ENCODE data around the gene ABCC9. TPM values are rescaled to one million over a fixed set of nuclear protein-coding genes. Genes with fewer than 3 reads are reported as not detected.

ABCC9 gene
- total RNA-seq, 1 experiment from 2014 or later, result not detected

DNA sequence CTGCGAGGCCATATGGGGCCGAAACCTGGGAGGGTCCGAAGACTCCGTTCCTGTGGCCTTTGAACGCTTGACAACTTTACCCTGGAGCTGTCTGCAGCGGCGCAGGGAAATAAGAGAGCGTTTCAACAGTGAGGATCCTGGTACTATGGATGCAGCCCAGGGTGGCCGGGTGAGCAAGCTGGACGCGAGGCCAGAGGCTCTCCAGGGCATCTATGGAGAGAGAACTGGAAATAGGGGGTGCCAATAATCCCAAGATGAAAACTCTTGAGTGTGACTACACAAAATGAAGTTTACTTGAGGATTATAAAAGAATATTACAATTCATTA is 1.1 kb upstream of the ABCC9 start:
- H4K91ac ChIP-seq (ENCODE audit: insufficient read length, low read depth, low read length), result no peak overlapping the region
- peak overlapping the region; percentile 95 for H3K4me2 ChIP-seq (ENCODE audit: insufficient read depth, insufficient read length, low read length)
- no peaks in the 10 kb centered on the region for H3K79me1 ChIP-seq (ENCODE audit: insufficient read depth, low read depth, low read length, poor library complexity, severe bottlenecking)
- no peaks in the 10 kb centered on the region for H3K79me2 ChIP-seq (ENCODE audit: insufficient read depth, low read length)
- Mint-ChIP-seq H3K9me3 (no peaks in the 10 kb centered on the region; a peak in 2 of 5 replicates), H3K4me3 (peak overlapping the region; percentile 56 to 88), H3K4me1 (peaks cover 14 to 17% of the 10 kb centered on the region in 2 experiments), H3K36me3 (ENCODE audit: insufficient read depth in 1 of 3, low read depth in 3 of 3) (no peaks in the 10 kb centered on the region; a peak in 1 of 7 replicates), H3K27me3 (ENCODE audit: low read depth) (peaks cover 79% of the 10 kb centered on the region), H3K27ac (no peak overlapping the region)
- H2BK15ac ChIP-seq (ENCODE audit: low read depth, low read length), result no peak overlapping the region
- no peak for DNase-seq
- H2AFZ ChIP-seq (ENCODE audit: low read length), result no peak overlapping the region
- H3K14ac ChIP-seq (ENCODE audit: insufficient read depth, low read length), result 0 out of 2 replicates have a peak overlapping the region, but pooled peaks have one; percentile 78
- H3K23ac ChIP-seq (ENCODE audit: insufficient read length, low read depth, low read length), result no peak overlapping the region
- TF ChIP-seq, protein P1, sequence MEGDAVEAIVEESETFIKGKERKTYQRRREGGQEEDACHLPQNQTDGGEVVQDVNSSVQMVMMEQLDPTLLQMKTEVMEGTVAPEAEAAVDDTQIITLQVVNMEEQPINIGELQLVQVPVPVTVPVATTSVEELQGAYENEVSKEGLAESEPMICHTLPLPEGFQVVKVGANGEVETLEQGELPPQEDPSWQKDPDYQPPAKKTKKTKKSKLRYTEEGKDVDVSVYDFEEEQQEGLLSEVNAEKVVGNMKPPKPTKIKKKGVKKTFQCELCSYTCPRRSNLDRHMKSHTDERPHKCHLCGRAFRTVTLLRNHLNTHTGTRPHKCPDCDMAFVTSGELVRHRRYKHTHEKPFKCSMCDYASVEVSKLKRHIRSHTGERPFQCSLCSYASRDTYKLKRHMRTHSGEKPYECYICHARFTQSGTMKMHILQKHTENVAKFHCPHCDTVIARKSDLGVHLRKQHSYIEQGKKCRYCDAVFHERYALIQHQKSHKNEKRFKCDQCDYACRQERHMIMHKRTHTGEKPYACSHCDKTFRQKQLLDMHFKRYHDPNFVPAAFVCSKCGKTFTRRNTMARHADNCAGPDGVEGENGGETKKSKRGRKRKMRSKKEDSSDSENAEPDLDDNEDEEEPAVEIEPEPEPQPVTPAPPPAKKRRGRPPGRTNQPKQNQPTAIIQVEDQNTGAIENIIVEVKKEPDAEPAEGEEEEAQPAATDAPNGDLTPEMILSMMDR (conservative IDR thresholded peaks at IDR 0.05), result no peak
- WGBS (ENCODE audit: extremely low coverage, insufficient read length, low lambda C conversion rate), result no CpG with 5 or more reads among the region's 11 CpGs
- H3K27me3 ChIP-seq (ENCODE audit: insufficient read depth, low read length), result peaks cover 12% of the 10 kb centered on the region; the same call in 1 of the 2 replicates
- H2BK120ac ChIP-seq (ENCODE audit: low read depth, low read length, poor library complexity, severe bottlenecking), result no peak overlapping the region
- no peak overlapping the region for H3K56ac ChIP-seq (ENCODE audit: insufficient read length, low read depth, low read length)
- no peak overlapping the region for H2BK5ac ChIP-seq (ENCODE audit: insufficient read length, low read length)
- no peak overlapping the region for H3K4ac ChIP-seq (ENCODE audit: low read depth, low read length)
- no peak overlapping the region for H2BK20ac ChIP-seq (ENCODE audit: low read depth, low read length, poor library complexity, severe bottlenecking)
- no peaks in the 10 kb centered on the region for H3K4me1 ChIP-seq (ENCODE audit: insufficient read depth, low read length)
- no peaks in the 10 kb centered on the region for H4K20me1 ChIP-seq (ENCODE audit: control insufficient read depth, insufficient read depth, insufficient read length)
- H2BK12ac ChIP-seq (ENCODE audit: insufficient read length, low read depth, low read length), result no peak overlapping the region
- H2AK5ac ChIP-seq (ENCODE audit: insufficient read length, low read length), result no peak overlapping the region
- no peak overlapping the region for H3K18ac ChIP-seq (ENCODE audit: insufficient read length, low read depth, low read length)
- H4K8ac ChIP-seq (replicated peaks; ENCODE audit: insufficient read length, low read depth, low read length), result no peak overlapping the region
- no peak overlapping the region for H4K5ac ChIP-seq (ENCODE audit: insufficient read length, low read depth, low read length)
- no peak overlapping the region for H3K27ac ChIP-seq (ENCODE audit: insufficient read length, low read depth, low read length)
- H3K23me2 ChIP-seq (ENCODE audit: insufficient read length, low read depth, low read length, poor library complexity, severe bottlenecking), result peaks cover 15% of the 10 kb centered on the region
- H3K9ac ChIP-seq (ENCODE audit: extremely low read depth, insufficient read length, low read length), result no peak overlapping the region
- H3K9me3 ChIP-seq (ENCODE audit: control insufficient read depth, low read depth, low read length), result no peaks in the 10 kb centered on the region
- H3T11ph ChIP-seq (ENCODE audit: low read length), result no peak overlapping the region

Data from H9 (cell line).